Ovary (tissue), 9 donors: Measurements from ENCODE around the gene TSPAN8. TPM values are rescaled to one million over a fixed set of nuclear protein-coding genes. Genes with fewer than 3 reads are reported as not detected.
A peak's percentile ranks its signal among the peaks of the same experiment; 100 is the strongest.

Experiments used
- DNase-seq, 5 donors: peaks; one replicate each; pipeline ENCODE4 v3.0.0-alpha.2; 2019 to 2020
- H3K27ac ChIP-seq, 2 donors: fragments of 200-600 bp; one replicate each; pipeline versions ENCODE4 v1.5.1 to v1.8.0; 2019 to 2022
- H3K27me3 ChIP-seq: fragments of 200-600 bp; one replicate; pipeline ENCODE4 v1.8.0; 2022
- H3K36me3 ChIP-seq: fragments of 200-600 bp; sonication (generic); one replicate; pipeline ENCODE4 v1.5.1; 2019
- H3K4me1 ChIP-seq: one replicate; pipeline ENCODE4 v1.8.1; 2013; ENCODE audit warnings: mild to moderate bottlenecking, moderate library complexity; ENCODE audit not compliant: insufficient read depth
- H3K4me3 ChIP-seq: fragments of 200-600 bp; sonication (generic); one replicate; pipeline ENCODE4 v1.5.1; 2017
- H3K9me3 ChIP-seq, 2 donors: fragments of 200-600 bp in 1 of 2; sonication (generic) in 1 of 2; one replicate each; pipeline versions ENCODE4 v1.5.1 to v1.8.1; 2013 to 2019; ENCODE audit warnings: mild to moderate bottlenecking in 1 of 2, moderate library complexity in 1 of 2
- EP300 ChIP-seq: sonication (generic); formaldehyde crosslinking; IDR thresholded peaks from one replicate; pipeline ENCODE4 v1.6.1; 2017; ENCODE audit warnings: antibody characterized with exemption
- POLR2A ChIP-seq: fragments of 450-650 bp; IDR thresholded peaks from one replicate; pipeline ENCODE4 v1.6.1; 2017; ENCODE audit warnings: antibody characterized with exemption, mild to moderate bottlenecking, moderate library complexity
- WGBS, 3 donors: extraction: QIAGEN DNeasy Blood & Tissue Kit in 1 of 3; methylation state at CpG; one replicate each; pipeline versions ENCODE4 v1.1.5 to v1.1.7; 2013 to 2017; 5-methylcytosine and 5-hydroxymethylcytosine counted together
- intact Hi-C, 4 donors: fragments of 100-400 bp; cut with DNase I; formaldehyde crosslinking; loops; one replicate each; pipeline versions ENCODE4 v1.11.0 to v1.15.1; 2022 to 2023
- polyA plus RNA-seq, 2 donors: library from polyadenylated mRNA; stranded (reverse); fragments of 200-250 nt in 1 of 2; fragments of 350-450 nt in 1 of 2; fragmentation: Illumina TruSeq in 1 of 2; extraction: RNeasy Lipid Tissue Mini Kit (QIAGEN cat#74804) in 1 of 2; gene quantifications; one replicate each; pipeline ENCODE4 v1.2.3, GENCODE V29; 2013 to 2014
- total RNA-seq, 7 donors: library from RNA; depleted of rRNA in 2 of 7; stranded (reverse); fragments of >200 nt in 2 of 7; fragmentation: NEBNext Ultra II Directional in 3 of 7; extraction: Animal tissue kit (Norgen Biotek cat#: 25700) in 3 of 7; gene quantifications; one replicate each; pipeline versions ENCODE4 v1.1.0 to v1.2.4, GENCODE V29; 2016 to 2023
- TF ChIP-seq, protein P1 (sequence below), 3 donors: fragments of 450-650 bp in 2 of 3; fragments of 200-600 bp in 1 of 3; IDR thresholded peaks; one replicate each; pipeline versions ENCODE4 v1.5.1 to v1.8.0; 2016 to 2022; ENCODE audit warnings: antibody characterized with exemption in 3 of 3, mild to moderate bottlenecking in 1 of 3
- donor health status: DM: no; HTN: no; CAD: no; lungs with moderate emphysema.
- donor health status: DM: no; HTN: no; CAD: no.
- donor health status: Bipolar disorder and iron deficiency.
- donor health status: DM: yes; HTN: yes; CAD: no.
- donor health status: DM: no; HTN: no; CAD: no.
- donor health status: DM: yes; HTN: yes; CAD: no.

The TSPAN8 gene
- total and polyA plus RNA-seq, 9 donors: 8.8 to 55.4 (median 23.5) TPM

GRCh38 chr12:71183018-71183417, 25.2 kb upstream of the TSPAN8 start:
- H3K27me3 ChIP-seq: no peaks in the 10 kb centered on the region
- intact Hi-C loops: no loop called here
- DNase-seq: peak in 1 of 5 donors; percentile 23
- no peak overlapping the region for H3K27ac ChIP-seq
- no peak overlapping the region for H3K4me3 ChIP-seq
- 21 to 27% (median 23%) methylated on average over 1 of the region's 1 CpG for WGBS, 3 donors
- H3K9me3 ChIP-seq: no peaks in the 10 kb centered on the region
- no peaks in the 10 kb centered on the region for H3K4me1 ChIP-seq
- no peaks in the 10 kb centered on the region for H3K36me3 ChIP-seq
- TF ChIP-seq POLR2A (no peak), EP300 (no peak)
- TF ChIP-seq, protein P1, sequence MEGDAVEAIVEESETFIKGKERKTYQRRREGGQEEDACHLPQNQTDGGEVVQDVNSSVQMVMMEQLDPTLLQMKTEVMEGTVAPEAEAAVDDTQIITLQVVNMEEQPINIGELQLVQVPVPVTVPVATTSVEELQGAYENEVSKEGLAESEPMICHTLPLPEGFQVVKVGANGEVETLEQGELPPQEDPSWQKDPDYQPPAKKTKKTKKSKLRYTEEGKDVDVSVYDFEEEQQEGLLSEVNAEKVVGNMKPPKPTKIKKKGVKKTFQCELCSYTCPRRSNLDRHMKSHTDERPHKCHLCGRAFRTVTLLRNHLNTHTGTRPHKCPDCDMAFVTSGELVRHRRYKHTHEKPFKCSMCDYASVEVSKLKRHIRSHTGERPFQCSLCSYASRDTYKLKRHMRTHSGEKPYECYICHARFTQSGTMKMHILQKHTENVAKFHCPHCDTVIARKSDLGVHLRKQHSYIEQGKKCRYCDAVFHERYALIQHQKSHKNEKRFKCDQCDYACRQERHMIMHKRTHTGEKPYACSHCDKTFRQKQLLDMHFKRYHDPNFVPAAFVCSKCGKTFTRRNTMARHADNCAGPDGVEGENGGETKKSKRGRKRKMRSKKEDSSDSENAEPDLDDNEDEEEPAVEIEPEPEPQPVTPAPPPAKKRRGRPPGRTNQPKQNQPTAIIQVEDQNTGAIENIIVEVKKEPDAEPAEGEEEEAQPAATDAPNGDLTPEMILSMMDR (IDR thresholded peaks at IDR 0.05): no peak

GRCh38 chr12:71178162-71178561, 20.4 kb upstream of the TSPAN8 start:
- intact Hi-C loops: no loop called here
- Histone ChIP-seq H3K27me3 (no peaks in the 10 kb centered on the region), H3K9me3 (no peaks in the 10 kb centered on the region), H3K4me1 (no peaks in the 10 kb centered on the region), H3K27ac (no peak overlapping the region), H3K36me3 (no peaks in the 10 kb centered on the region), H3K4me3 (no peak overlapping the region)
- no peak for DNase-seq
- no peak for TF ChIP-seq EP300
- TF ChIP-seq POLR2A: no peak
- TF ChIP-seq, protein P1 (IDR thresholded peaks at IDR 0.05): no peak

DNA sequence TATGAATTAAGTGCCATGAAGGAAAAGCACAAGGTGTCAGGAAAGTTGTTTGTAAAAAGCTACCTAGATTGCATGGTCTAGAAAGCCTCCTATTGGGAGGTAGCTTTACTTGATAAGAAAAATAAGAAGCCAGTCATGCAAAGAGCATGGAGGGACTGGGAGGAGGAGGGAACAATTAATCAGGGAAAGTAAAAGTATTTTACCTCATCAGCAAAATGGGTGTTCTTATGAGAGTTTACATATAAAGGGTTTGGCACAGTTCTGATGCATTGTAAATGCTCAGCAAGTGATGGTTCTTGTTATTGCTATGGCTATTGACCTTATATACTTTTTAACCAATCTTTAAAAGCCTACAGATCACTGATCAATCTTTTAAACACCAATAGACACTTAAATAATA, 17.0 kb upstream of the TSPAN8 start:
- intact Hi-C loops: no loop called here
- H3K36me3 ChIP-seq: no peaks in the 10 kb centered on the region
- no peaks in the 10 kb centered on the region for H3K4me1 ChIP-seq

GRCh38 chr12:71174146-71174545, 16.3 kb upstream of the TSPAN8 start:
- Histone ChIP-seq H3K9me3 (no peaks in the 10 kb centered on the region), H3K27ac (no peak overlapping the region), H3K4me1 (no peaks in the 10 kb centered on the region), H3K36me3 (no peaks in the 10 kb centered on the region), H3K4me3 (no peak overlapping the region), H3K27me3 (no peaks in the 10 kb centered on the region)
- 31 to 50% (median 44%) methylated on average over 1 of the region's 1 CpG for WGBS, 3 donors
- intact Hi-C loops: no loop called here
- no peak for DNase-seq
- TF ChIP-seq POLR2A (no peak), EP300 (no peak)
- TF ChIP-seq, protein P1 (IDR thresholded peaks at IDR 0.05): no peak

More for the DNA sequence above, 17.0 kb upstream of the TSPAN8 start:
- Histone ChIP-seq H3K27ac (no peak overlapping the region), H3K27me3 (no peaks in the 10 kb centered on the region), H3K4me3 (no peak overlapping the region), H3K9me3 (no peaks in the 10 kb centered on the region)
- no peak for DNase-seq
- no peak for TF ChIP-seq EP300
- no peak for TF ChIP-seq POLR2A
- TF ChIP-seq, protein P1 (IDR thresholded peaks at IDR 0.05): no peak

GRCh38 chr12:71170456-71170855, 12.7 kb upstream of the TSPAN8 start:
- Histone ChIP-seq H3K4me1 (no peaks in the 10 kb centered on the region), H3K36me3 (no peaks in the 10 kb centered on the region), H3K4me3 (no peak overlapping the region), H3K27me3 (no peaks in the 10 kb centered on the region), H3K27ac (no peak overlapping the region), H3K9me3 (no peaks in the 10 kb centered on the region)
- TF ChIP-seq, protein P1 (IDR thresholded peaks at IDR 0.05): no peak
- no peak for TF ChIP-seq EP300
- TF ChIP-seq POLR2A: no peak
- no peak for DNase-seq
- intact Hi-C loops: no loop called here
- 84 to 91% (median 85%) methylated on average over 1 of the region's 1 CpG for WGBS, 3 donors
